RWPE2 (cell line): ENCODE data around the gene CRMP1.

Experiments used
- ATAC-seq: fragments of 200-7000 bp; cut with Tn5 transposase; 3 replicates; pipeline ENCODE4 v1.9.1; 2021; ENCODE audit warnings: low read depth
- DNase-seq: peaks from one replicate; pipeline ENCODE4 v3.0.0-alpha.2; 2020; ENCODE audit warnings: low spot score
- H3K27ac ChIP-seq: fragments of 450-650 bp; 2 replicates; pipeline ENCODE4 v1.5.1; 2017; ENCODE audit warnings: mild to moderate bottlenecking; ENCODE audit not compliant: poor library complexity, severe bottlenecking
- H3K27me3 ChIP-seq: fragments of 250-450 bp; sonication (Bioruptor Pico); 2 replicates; pipeline ENCODE4 v1.5.1; 2021; ENCODE audit warnings: mild to moderate bottlenecking, moderate library complexity; ENCODE audit not compliant: insufficient read depth, poor library complexity, severe bottlenecking
- H3K36me3 ChIP-seq: fragments of 250-450 bp; sonication (Bioruptor Pico); 2 replicates; pipeline ENCODE4 v1.5.1; 2020; ENCODE audit warnings: low read depth, mild to moderate bottlenecking, moderate library complexity
- H3K4me1 ChIP-seq: fragments of 250-450 bp; sonication (Bioruptor Pico); 2 replicates; pipeline ENCODE4 v1.5.1; 2021; ENCODE audit warnings: mild to moderate bottlenecking, moderate library complexity; ENCODE audit not compliant: insufficient read depth, poor library complexity, severe bottlenecking
- H3K4me3 ChIP-seq: fragments of 250-450 bp; sonication (Bioruptor Pico); 2 replicates; pipeline ENCODE4 v1.5.1; 2021; ENCODE audit warnings: mild to moderate bottlenecking, moderate library complexity; ENCODE audit not compliant: severe bottlenecking
- H3K9me3 ChIP-seq: fragments of 250-450 bp; sonication (Bioruptor Pico); 2 replicates; pipeline ENCODE4 v1.5.1; 2021; ENCODE audit warnings: mild to moderate bottlenecking, moderate library complexity; ENCODE audit not compliant: severe bottlenecking
- TF ChIP-seq, protein P1 (sequence below): fragments of 450-650 bp; IDR thresholded peaks from one replicate; pipeline ENCODE4 v1.5.1; 2017; ENCODE audit warnings: mild to moderate bottlenecking, moderate library complexity; ENCODE audit not compliant: poor library complexity, severe bottlenecking

The CRMP1 gene

DNA sequence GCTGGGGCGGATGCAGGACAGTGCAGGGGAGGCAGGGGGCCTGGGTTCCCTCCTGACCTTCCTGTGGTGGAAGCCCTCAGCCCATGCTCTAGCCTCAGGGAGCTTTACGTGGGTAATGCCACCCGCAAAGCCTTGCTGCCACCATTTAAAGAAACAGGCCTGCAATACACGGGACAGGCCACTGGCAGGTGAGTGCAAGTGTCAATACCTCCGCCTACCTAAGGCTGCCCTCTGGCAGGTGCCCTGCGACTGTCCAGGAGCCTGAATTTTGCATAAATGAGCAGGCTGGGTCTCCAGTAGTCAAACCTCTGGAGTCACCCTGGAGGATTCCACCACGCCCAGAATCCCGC lies 5.9 kb downstream of the CRMP1 start:
- H3K27ac ChIP-seq = no peak overlapping the region
- ATAC-seq = no peak
- peaks cover 59% of the 10 kb centered on the region for H3K27me3 ChIP-seq
- no peak overlapping the region for H3K4me3 ChIP-seq
- TF ChIP-seq, protein P1, sequence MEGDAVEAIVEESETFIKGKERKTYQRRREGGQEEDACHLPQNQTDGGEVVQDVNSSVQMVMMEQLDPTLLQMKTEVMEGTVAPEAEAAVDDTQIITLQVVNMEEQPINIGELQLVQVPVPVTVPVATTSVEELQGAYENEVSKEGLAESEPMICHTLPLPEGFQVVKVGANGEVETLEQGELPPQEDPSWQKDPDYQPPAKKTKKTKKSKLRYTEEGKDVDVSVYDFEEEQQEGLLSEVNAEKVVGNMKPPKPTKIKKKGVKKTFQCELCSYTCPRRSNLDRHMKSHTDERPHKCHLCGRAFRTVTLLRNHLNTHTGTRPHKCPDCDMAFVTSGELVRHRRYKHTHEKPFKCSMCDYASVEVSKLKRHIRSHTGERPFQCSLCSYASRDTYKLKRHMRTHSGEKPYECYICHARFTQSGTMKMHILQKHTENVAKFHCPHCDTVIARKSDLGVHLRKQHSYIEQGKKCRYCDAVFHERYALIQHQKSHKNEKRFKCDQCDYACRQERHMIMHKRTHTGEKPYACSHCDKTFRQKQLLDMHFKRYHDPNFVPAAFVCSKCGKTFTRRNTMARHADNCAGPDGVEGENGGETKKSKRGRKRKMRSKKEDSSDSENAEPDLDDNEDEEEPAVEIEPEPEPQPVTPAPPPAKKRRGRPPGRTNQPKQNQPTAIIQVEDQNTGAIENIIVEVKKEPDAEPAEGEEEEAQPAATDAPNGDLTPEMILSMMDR = no peak
- no peaks in the 10 kb centered on the region for H3K36me3 ChIP-seq
- DNase-seq = no peak
- H3K9me3 ChIP-seq = no peaks in the 10 kb centered on the region
- no peaks in the 10 kb centered on the region for H3K4me1 ChIP-seq

DNA sequence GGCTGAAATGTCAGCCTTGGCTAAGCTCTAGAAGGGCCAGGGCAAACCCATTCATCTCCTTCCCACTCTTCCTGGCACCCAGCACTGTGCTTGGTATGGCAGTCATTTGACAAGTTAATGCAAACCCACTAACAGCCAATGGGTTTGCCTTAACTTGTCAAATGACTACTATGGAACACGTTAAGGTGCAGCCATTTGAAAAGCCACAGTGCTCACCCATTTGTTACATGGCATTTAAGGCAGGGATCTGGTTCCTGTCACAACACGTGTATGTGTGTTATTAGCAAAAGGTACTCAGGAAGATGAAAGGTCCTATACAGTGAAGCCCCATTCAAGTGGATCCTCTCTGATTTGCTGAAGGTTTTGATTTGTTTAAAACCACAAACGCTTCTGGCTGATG lies 7.2 kb downstream of the CRMP1 start:
- no peak overlapping the region for H3K4me3 ChIP-seq
- TF ChIP-seq, protein P1 = no peak
- no peaks in the 10 kb centered on the region for H3K9me3 ChIP-seq
- ATAC-seq = no peak
- no peak for DNase-seq
- H3K27me3 ChIP-seq = peaks cover 47% of the 10 kb centered on the region
- H3K36me3 ChIP-seq = no peaks in the 10 kb centered on the region
- no peak overlapping the region for H3K27ac ChIP-seq
- no peaks in the 10 kb centered on the region for H3K4me1 ChIP-seq

DNA sequence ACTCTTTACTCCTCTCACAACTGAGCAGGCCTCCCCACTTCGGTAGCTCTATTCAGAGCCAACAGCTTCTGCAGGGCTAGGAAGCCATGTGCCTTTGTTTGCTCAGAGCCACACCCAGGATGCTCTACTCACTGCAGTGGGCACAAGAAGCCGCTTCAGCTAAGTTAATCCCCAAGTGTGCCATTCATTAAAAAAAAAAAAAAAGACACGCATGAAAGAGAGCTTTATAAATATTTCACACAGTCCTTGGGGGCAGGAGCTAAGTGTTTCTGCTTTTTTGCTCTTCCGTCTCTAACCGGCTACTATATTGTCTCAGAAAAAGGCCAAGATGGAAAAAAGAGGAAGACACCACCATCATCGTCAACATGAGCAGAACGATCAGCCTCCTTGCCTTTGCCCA lies 8.1 kb downstream of the CRMP1 start:
- ATAC-seq = no peak
- Histone ChIP-seq H3K36me3 (no peaks in the 10 kb centered on the region), H3K27ac (no peak overlapping the region), H3K4me1 (no peaks in the 10 kb centered on the region), H3K27me3 (peaks cover 38% of the 10 kb centered on the region), H3K4me3 (no peak overlapping the region), H3K9me3 (no peaks in the 10 kb centered on the region)
- DNase-seq = no peak
- TF ChIP-seq, protein P1 = no peak

DNA sequence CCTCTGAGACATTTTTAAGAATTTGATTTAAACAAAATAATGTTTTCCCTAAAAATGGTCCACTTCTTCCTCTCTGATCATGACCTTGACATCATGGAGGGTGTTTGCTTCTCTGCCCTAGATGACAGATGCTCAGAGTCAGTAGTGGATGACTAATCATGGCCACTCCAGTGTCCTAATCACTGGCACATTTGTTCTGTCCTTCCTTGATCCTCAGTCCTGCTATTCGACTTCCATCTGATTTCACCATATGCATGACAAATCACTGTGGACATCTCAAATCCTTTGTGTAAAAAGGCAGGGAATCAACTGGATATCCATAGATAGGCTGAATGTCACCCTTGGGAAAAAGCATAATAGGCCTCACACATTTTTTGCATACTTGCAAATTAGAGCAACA lies 9.0 kb downstream of the CRMP1 start:
- TF ChIP-seq, protein P1 = no peak
- Histone ChIP-seq H3K27me3 (peaks cover 29% of the 10 kb centered on the region), H3K9me3 (no peaks in the 10 kb centered on the region), H3K4me3 (no peak overlapping the region), H3K4me1 (no peaks in the 10 kb centered on the region), H3K27ac (no peak overlapping the region), H3K36me3 (no peaks in the 10 kb centered on the region)
- DNase-seq (no peak), ATAC-seq (no peak)

DNA sequence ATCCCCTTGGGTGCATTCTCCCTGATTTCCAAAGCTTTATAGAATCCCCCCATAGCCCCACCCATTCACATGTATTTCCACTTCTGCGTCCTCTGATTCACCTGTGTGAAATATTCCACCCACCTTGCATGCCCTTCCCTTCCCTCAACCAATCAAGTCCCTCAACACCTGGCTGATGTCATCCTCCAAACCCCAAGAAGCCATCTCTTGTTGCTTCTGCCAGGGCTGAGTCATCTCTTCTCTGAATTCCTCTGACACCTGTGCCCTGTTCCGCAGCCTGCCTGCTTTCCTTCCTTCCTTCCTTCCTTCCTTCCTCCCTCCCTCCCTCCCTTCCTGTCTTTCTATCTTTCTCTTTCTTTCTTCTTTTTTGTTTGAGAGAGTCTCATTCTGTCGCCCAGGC lies 9.9 kb downstream of the CRMP1 start:
- Histone ChIP-seq H3K27me3 (peaks cover 21% of the 10 kb centered on the region), H3K9me3 (no peaks in the 10 kb centered on the region), H3K4me1 (no peaks in the 10 kb centered on the region), H3K27ac (no peak overlapping the region), H3K4me3 (no peak overlapping the region), H3K36me3 (no peaks in the 10 kb centered on the region)
- no peak for DNase-seq
- TF ChIP-seq, protein P1 = no peak
- ATAC-seq = no peak
